GM12874 (cell line): ENCODE measurements around the gene JMJD7.

Experiments
- TF ChIP-seq, protein P1 (sequence below): IDR thresholded peaks from 2 replicates; pipeline ENCODE4 v1.5.1; 2011; ENCODE audit warnings: low read depth, mild to moderate bottlenecking, control low read depth, low read length, moderate library complexity; ENCODE audit not compliant: insufficient read depth

Gene JMJD7

DNA sequence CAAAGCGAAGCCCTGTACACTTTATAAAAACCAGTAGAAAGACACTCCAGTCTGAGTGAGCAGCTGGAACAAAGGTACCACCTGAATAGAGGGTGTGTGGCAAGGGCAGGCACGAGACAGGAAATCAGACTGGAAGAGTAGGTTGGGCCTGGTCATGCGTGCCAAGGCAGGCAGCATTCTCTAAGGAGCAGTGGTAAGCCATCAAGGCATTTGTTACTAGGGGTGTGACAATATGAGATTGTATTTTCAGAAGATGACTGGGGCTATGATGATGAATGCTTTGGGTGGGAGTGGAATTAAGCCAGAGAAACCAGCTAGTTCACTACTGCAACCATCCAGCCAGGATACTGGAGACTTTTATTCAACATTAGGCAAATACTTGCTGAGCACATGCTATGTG, 5.0 kb downstream of the JMJD7 start:
- TF ChIP-seq, protein P1, sequence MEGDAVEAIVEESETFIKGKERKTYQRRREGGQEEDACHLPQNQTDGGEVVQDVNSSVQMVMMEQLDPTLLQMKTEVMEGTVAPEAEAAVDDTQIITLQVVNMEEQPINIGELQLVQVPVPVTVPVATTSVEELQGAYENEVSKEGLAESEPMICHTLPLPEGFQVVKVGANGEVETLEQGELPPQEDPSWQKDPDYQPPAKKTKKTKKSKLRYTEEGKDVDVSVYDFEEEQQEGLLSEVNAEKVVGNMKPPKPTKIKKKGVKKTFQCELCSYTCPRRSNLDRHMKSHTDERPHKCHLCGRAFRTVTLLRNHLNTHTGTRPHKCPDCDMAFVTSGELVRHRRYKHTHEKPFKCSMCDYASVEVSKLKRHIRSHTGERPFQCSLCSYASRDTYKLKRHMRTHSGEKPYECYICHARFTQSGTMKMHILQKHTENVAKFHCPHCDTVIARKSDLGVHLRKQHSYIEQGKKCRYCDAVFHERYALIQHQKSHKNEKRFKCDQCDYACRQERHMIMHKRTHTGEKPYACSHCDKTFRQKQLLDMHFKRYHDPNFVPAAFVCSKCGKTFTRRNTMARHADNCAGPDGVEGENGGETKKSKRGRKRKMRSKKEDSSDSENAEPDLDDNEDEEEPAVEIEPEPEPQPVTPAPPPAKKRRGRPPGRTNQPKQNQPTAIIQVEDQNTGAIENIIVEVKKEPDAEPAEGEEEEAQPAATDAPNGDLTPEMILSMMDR, result no peak

DNA sequence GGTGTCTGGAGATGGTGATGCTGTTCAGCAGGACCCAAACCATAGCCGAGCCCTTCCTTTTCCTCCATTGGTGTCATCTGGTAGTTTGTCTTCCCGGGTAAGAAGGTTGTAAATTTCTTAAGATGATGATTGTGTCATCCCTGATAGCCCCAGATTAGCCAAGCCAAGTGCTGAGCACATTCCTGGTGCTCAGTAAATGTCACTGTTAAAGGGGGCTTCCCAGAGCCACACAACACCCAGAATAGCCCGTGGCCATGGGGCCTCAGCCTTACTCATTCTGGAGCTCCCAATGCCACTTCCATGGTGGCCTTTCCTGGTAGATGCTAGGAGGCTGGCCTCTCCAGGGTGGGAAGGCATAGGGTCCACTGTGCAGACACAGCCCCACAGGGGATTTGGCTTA, 6.2 kb downstream of the JMJD7 start:
- TF ChIP-seq, protein P1, result no peak

DNA sequence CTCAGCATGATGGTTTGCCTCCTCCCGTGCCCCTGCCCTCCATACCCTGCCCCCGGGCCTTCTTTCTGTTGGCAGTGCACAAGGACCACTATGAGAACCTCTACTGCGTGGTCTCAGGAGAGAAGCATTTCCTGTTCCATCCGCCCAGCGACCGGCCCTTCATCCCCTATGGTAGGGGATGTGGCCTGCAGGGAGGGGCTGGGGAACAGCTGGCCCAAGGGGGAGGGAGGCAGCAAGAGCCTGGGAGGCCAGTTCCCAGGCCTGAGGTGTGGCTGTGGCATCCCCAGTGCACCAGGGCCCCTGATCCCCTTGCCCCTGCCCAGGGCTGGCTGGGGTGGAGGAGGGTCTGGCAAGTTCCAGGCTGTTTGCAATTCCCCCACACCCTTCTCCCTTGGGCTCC, 8.2 kb downstream of the JMJD7 start:
- TF ChIP-seq, protein P1, result no peak

GRCh38 chr15:41836713-41837454, 9.0 kb downstream of the JMJD7 start:
- TF ChIP-seq, protein P1, result no peak

GRCh38 chr15:41838400-41838897, 10.6 kb downstream of the JMJD7 start, which contains the start of gene PLA2G4B:
Gene PLA2G4B, plus strand, starts transcription at chr15:41838847. Its CDS starts 67 bp downstream, at chr15:41838914.
- TF ChIP-seq, protein P1, result no peak

DNA sequence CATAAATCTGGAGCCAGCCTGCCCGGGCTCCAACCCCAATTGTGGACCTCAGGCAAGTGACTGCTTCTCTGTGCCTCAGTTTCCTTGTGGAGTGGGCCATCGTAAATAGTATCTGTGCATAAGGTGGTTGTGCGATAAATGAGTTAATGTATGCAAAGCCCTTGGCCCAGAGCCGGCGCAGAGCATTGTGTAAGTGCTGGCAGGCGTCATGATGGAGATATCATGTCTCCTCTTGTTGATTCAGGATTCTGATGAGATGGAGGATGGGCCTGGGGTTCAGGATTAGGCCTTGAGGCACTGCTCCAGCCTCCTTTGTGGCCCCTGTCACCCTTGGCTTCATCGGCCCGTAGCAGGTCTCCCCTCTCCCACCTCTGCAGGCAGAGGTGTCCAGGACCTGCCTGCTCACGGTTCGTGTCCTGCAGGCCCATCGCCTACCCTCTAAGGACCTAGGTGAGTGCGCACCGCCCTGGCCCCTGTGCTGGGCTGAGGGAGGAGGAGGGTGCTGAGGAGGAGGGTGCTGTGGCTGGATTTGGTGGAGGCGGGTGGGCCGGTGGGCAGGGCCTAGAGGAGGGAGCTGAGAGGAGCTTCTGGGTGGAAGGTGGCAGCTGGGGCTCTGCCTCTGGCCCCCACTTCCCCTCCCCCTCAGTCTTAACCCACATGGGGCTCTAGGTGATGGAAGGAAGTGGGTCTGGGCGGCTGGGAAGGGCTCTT, 12.0 kb downstream of the JMJD7 start:
- TF ChIP-seq, protein P1, result no peak

DNA sequence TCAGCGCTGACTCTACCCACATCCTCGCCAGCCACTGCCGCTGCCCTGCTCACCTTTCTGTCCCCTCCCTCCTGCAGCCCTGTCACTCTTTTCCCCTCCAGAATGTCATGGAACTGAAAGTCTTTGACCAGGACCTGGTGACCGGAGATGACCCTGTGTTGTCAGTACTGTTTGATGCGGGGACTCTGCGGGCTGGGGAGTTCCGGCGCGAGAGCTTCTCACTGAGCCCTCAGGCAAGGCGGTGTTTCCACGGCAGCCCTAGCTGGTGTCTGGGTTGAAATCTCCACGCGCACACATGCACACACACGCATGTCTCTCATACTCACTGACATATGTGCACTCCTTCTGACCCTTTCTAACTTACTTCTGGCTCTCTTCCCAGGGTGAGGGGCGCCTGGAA, 12.8 kb downstream of the JMJD7 start:
- TF ChIP-seq, protein P1, result no peak
